Measurements from ENCODE around the gene PRPS1.

DNA sequence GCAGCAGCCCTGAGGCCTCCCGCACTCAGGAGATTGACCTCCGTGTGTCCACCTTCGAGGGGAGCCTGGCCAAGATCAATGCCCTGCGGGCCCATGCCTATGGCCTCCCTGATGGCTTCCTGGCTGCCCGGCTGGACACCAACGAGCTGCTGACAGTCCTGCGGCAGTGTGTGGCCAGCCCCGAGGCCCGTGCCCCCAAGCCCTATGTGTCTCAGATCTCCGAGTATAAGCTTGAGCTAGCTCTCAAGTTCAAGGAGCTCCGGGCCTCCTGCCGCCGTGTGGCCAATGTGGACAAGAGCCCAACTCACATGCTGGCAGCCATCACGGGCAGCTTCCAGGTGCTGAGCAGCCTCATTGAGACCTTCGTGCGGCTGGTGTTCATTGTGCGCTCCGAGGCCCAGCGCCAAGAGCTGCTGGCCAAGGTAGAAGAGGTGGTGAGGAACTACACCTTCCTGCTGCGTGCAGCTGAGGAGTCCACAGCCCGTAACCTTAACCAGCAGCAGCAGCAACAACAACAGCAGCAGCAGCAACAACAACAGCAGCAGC is 25.5 kb upstream of the PRPS1 start:
- TF ChIP-seq, protein P1, sequence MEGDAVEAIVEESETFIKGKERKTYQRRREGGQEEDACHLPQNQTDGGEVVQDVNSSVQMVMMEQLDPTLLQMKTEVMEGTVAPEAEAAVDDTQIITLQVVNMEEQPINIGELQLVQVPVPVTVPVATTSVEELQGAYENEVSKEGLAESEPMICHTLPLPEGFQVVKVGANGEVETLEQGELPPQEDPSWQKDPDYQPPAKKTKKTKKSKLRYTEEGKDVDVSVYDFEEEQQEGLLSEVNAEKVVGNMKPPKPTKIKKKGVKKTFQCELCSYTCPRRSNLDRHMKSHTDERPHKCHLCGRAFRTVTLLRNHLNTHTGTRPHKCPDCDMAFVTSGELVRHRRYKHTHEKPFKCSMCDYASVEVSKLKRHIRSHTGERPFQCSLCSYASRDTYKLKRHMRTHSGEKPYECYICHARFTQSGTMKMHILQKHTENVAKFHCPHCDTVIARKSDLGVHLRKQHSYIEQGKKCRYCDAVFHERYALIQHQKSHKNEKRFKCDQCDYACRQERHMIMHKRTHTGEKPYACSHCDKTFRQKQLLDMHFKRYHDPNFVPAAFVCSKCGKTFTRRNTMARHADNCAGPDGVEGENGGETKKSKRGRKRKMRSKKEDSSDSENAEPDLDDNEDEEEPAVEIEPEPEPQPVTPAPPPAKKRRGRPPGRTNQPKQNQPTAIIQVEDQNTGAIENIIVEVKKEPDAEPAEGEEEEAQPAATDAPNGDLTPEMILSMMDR (IDR thresholded peaks at IDR 0.05), result no peak
- no peak for TF ChIP-seq ZFX (IDR thresholded peaks at IDR 0.05; ENCODE audit: borderline replicate concordance)
